Mammary microvascular endothelial cell (primary cell): ENCODE measurements around the gene ZKSCAN4. TPM values are rescaled to one million over a fixed set of nuclear protein-coding genes. Genes with fewer than 3 reads are reported as not detected.

Experiments used
- total RNA-seq: library from RNA; depleted of rRNA; stranded (reverse); fragments of >200 nt; gene quantifications from 2 replicates; pipeline ENCODE4 v1.2.3, GENCODE V29; 2015

Gene ZKSCAN4
- 2.1 TPM in 2 replicates for total RNA-seq

GRCh38 chr6:28252009-28252975, at the start of gene ZKSCAN4:
Gene ZKSCAN4, minus strand, starts transcription at chr6:28252269. Its CDS starts 289 bp downstream, at chr6:28251980.

GRCh38 chr6:28281288-28282064, 29.4 kb upstream of the ZKSCAN4 start, which contains the start of gene PGBD1:
Gene PGBD1, plus strand, starts transcription at chr6:28281572. Its CDS starts 2,242 bp downstream, at chr6:28283814.

GRCh38 chr6:28266962-28267694, 15.1 kb upstream of the ZKSCAN4 start, which contains the start of gene ZSCAN26:
Gene ZSCAN26, plus strand, starts transcription at chr6:28267143. Its CDS starts 4,777 bp downstream, at chr6:28271920.

GRCh38 chr6:28258877-28259777, 7.1 kb upstream of the ZKSCAN4 start, which contains the start of gene NKAPL:
Gene NKAPL, plus strand, starts transcription at chr6:28259297. Its CDS starts 75 bp downstream, at chr6:28259372.

DNA sequence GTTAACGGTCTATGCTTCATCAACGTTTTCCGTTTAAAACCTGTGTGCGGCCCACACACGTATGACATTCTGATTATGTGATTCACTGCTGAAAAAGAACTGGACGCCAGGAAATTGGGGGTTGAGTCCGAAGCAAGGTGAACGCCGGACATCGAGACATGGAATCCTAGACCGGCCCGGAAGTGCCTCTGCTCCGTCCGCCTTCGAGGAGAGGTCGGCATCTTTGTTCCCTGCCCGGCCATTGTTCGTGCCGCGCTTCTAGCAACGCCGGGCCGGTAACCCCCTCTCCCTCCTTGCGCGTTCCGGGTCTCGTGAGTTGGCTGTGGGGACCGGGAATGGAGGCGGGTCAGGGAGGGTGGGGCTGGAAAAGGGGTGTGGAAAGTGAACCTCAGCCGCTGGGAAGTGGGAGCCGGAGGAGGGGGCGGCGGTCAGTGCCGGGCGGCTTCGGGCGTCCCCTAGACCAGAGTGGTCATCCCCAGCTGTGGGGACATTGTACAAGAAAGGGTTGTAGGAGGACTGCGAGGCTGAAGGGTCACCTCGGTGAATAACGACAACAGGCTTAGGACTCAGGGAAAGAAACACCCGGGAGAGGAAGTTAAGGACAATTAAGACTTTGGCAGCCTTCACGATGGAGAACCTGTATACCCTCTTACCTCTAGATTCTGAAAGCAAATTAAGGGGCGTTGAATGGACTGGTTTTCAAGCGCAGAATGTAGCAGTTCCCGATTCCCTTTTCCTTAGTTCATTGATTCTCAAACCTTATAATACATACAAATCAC, 26.8 kb downstream of the ZKSCAN4 start, which contains the start of gene ZSCAN9:
TSS of gene ZSCAN9 (plus strand) at position 220 of the 779 bp plus-strand sequence. CDS start 1,810 bp downstream, outside the sequence.

Other genes starting within 250 kb of the ZKSCAN4 start
- 0.20 and 0.49 TPM in 2 replicates for gene ZNF165, start 171.7 kb downstream of the ZKSCAN4 start, total RNA-seq
- 2.9 and 3.4 TPM in 2 replicates for gene ZSCAN16, start 127.7 kb downstream of the ZKSCAN4 start, total RNA-seq
- 5.5 and 7.0 TPM in 2 replicates for gene ZKSCAN8, start 110.4 kb downstream of the ZKSCAN4 start, total RNA-seq
- gene ZSCAN9, start 27.0 kb downstream of the ZKSCAN4 start, total RNA-seq, result 7.2 and 8.0 TPM in 2 replicates
- gene NKAPL, start 7.0 kb upstream of the ZKSCAN4 start, total RNA-seq, result 0.53 and 1.3 TPM in 2 replicates
- gene ZSCAN26, start 14.9 kb upstream of the ZKSCAN4 start, total RNA-seq, result 7.6 and 18.6 TPM in 2 replicates
- gene PGBD1, start 29.3 kb upstream of the ZKSCAN4 start, total RNA-seq, result 6.7 and 8.0 TPM in 2 replicates
- gene ZSCAN31, start 83.9 kb upstream of the ZKSCAN4 start, total RNA-seq, result 9.1 and 9.3 TPM in 2 replicates
- 2.6 and 3.1 TPM in 2 replicates for gene ZKSCAN3, start 97.7 kb upstream of the ZKSCAN4 start, total RNA-seq
- gene ZSCAN12, start 147.5 kb upstream of the ZKSCAN4 start, total RNA-seq, result 2.1 and 2.5 TPM in 2 replicates
- 0.10 TPM in 1 of 2 replicates, not detected in the other for gene ZSCAN23, start 191.2 kb upstream of the ZKSCAN4 start, total RNA-seq